Ascending aorta (tissue), 2 donors: Measurements from ENCODE around the gene TSC22D3. TPM values are rescaled to one million over a fixed set of nuclear protein-coding genes. Genes with fewer than 3 reads are reported as not detected.

ENCODE experiments used
- DNase-seq, 2 donors: peaks; one replicate each; pipeline ENCODE4 v3.0.0-alpha.2; 2019; ENCODE audit warnings: low spot score in 2 of 2
- H3K27ac ChIP-seq, 2 donors: fragments of 200-600 bp; sonication (generic); one replicate each; pipeline ENCODE4 v1.5.1; 2016 to 2017; ENCODE audit warnings: mild to moderate bottlenecking in 1 of 2
- H3K27me3 ChIP-seq: fragments of 200-600 bp; sonication (generic); one replicate; pipeline ENCODE4 v1.5.1; 2017
- H3K36me3 ChIP-seq, 2 donors: fragments of 200-600 bp; sonication (generic); one replicate each; pipeline ENCODE4 v1.5.1; 2016
- H3K4me1 ChIP-seq, 2 donors: fragments of 200-600 bp; sonication (generic); one replicate each; pipeline ENCODE4 v1.5.1; 2016 to 2017; ENCODE audit warnings: mild to moderate bottlenecking in 1 of 2
- H3K4me3 ChIP-seq, 2 donors: fragments of 200-600 bp; sonication (generic); one replicate each; pipeline ENCODE4 v1.5.1; 2016 to 2017; ENCODE audit warnings: mild to moderate bottlenecking in 1 of 2
- H3K9me3 ChIP-seq, 2 donors: fragments of 200-600 bp; sonication (generic); one replicate each; pipeline ENCODE4 v1.5.1; 2016
- CTCF ChIP-seq, 3 experiments: fragments of 200-600 bp in 2 of 3; fragments of 450-650 bp in 1 of 3; sonication (generic) in 2 of 3; IDR thresholded peaks; one replicate each; pipeline ENCODE4 v1.5.1; 2016 to 2019; ENCODE audit warnings: antibody characterized with exemption in 3 of 3, mild to moderate bottlenecking in 1 of 3, moderate library complexity in 1 of 3
- intact Hi-C: fragments of 100-400 bp; cut with DNase I; formaldehyde crosslinking; loops from one replicate; pipeline ENCODE4 v1.15.1; 2023
- total RNA-seq: library from RNA; depleted of rRNA; stranded (reverse); fragments of >200 nt; gene quantifications from one replicate; pipeline ENCODE4 v1.1.0, GENCODE V29; 2016

The TSC22D3 gene
- total RNA-seq, 1 donor from 2014 or later, result 630 TPM

DNA sequence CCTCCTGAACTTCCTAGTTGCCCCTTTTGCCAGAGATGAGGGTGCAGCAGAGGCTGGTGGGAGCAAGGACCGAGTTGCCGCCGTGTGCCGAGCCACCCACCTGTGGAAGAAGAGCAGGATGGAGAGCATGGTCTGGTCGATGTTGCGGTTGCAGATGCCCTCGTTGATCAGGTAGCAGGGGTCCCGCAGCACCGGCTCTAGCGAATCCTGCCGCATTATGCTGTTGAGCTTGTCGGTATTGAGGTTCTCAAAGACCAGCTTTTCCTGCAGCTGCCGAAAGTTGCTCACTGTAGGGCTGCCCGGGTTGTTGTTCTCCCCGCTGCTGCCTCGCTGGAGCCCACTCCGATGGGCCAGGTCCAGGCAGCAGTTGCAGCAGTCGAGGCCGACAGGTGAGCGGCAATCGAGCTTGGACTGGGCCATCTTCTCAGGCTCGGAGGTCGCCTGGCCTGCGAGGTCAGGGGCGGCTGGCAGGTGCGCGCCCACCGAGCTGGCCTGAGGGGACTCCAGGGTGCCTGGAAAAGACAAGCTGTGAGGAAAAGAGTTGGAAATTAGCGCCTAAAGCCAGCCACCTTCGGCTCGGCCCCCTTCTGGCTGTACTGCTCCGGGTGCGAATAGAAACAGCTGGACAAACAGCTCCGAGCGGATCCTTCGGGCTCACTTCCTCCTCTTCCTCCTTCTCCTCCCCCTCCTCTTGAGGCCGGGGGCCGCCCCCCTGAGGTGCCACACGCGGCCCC lies 420 bp downstream of the TSC22D3 start:
- DNase-seq, result no peak
- H3K4me3 ChIP-seq, result peak overlapping the region; percentile 44 to 81
- H3K4me1 ChIP-seq, result no peaks in the 10 kb centered on the region
- no peaks in the 10 kb centered on the region for H3K9me3 ChIP-seq
- H3K36me3 ChIP-seq, result no peaks in the 10 kb centered on the region
- intact Hi-C loops, result loop anchor here (1.0 to 5.0 kb wide), 2 partner anchors 52 to 147 kb away; partner anchors contain the start of genes MID2 and PRPS1
- H3K27ac ChIP-seq, result peak overlapping the region; percentile 82 to 88
- H3K27me3 ChIP-seq, result no peaks in the 10 kb centered on the region
- TF ChIP-seq CTCF (IDR thresholded peaks at IDR 0.05), result no peak

DNA sequence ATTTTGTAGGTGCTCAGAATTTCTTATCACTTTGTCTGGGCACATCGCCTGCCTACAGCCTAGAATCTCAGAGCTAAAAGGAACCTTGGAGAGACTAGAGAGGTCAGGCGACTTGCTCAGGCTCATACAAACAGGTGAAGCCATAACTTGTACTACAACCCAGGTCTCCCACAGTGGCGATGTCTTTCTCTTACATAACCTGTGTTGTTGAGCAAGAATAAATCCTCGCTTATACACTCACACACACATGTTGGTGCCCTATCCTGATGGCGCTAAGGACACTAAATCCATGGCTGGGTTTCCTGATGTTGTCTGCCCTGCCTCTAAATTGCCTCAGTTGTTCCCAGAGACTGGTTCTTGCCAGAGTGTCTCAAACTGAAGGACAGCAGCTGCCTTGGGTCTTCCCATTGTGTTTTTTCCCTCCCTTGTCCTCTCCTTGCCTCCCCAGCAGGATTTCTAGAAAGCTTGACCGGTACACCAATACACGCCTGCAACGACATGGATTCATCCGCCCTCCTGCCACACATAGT lies 1.6 kb downstream of the TSC22D3 start:
- intact Hi-C loops, result no loop called here
- Histone ChIP-seq H3K4me1 (no peaks in the 10 kb centered on the region), H3K27me3 (no peaks in the 10 kb centered on the region), H3K4me3 (peak overlapping the region; percentile 44 to 81), H3K36me3 (no peaks in the 10 kb centered on the region), H3K9me3 (no peaks in the 10 kb centered on the region), H3K27ac (no peak overlapping the region)
- DNase-seq, result no peak
- no peak for TF ChIP-seq CTCF (IDR thresholded peaks at IDR 0.05)

DNA sequence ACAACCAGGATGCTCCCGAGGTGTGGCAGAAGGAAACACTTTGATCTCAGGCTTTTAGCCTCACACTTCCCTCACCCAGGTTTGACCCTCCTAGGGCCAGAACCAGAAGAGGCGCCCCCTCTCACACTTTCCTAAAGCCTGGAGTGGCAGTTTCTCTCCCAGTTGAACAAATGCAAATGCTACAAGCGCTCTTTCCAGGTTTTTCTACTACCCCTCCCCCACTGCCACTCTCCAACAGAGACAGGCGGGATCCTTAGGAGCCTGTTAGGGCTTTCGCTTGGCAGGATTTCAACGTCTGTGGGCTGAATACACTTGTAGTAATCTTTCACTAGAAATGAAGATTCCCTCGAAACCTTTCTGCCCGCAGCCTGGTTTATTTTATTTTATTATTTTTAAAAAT lies 2.4 kb downstream of the TSC22D3 start:
- no peak for DNase-seq
- no peak overlapping the region for H3K27ac ChIP-seq
- H3K36me3 ChIP-seq, result no peaks in the 10 kb centered on the region
- TF ChIP-seq CTCF (IDR thresholded peaks at IDR 0.05), result no peak
- H3K4me3 ChIP-seq, result peak overlapping the region; percentile 44 to 81
- intact Hi-C loops, result no loop called here
- no peaks in the 10 kb centered on the region for H3K9me3 ChIP-seq
- no peaks in the 10 kb centered on the region for H3K27me3 ChIP-seq
- no peaks in the 10 kb centered on the region for H3K4me1 ChIP-seq

GRCh38 chrX:107769581-107770317 lies 5.8 kb downstream of the TSC22D3 start:
- DNase-seq, result no peak
- H3K27me3 ChIP-seq, result no peaks in the 10 kb centered on the region
- TF ChIP-seq CTCF (IDR thresholded peaks at IDR 0.05), result no peak
- H3K9me3 ChIP-seq, result no peaks in the 10 kb centered on the region
- intact Hi-C loops, result no loop called here
- H3K36me3 ChIP-seq, result no peaks in the 10 kb centered on the region
- no peak overlapping the region for H3K4me3 ChIP-seq
- H3K4me1 ChIP-seq, result no peaks in the 10 kb centered on the region
- H3K27ac ChIP-seq, result no peak overlapping the region

GRCh38 chrX:107768051-107768450 lies 7.5 kb downstream of the TSC22D3 start:
- H3K9me3 ChIP-seq, result no peaks in the 10 kb centered on the region
- intact Hi-C loops, result no loop called here
- H3K27me3 ChIP-seq, result no peaks in the 10 kb centered on the region
- H3K36me3 ChIP-seq, result no peaks in the 10 kb centered on the region
- TF ChIP-seq CTCF (IDR thresholded peaks at IDR 0.05), result no peak
- H3K27ac ChIP-seq, result no peak overlapping the region
- H3K4me1 ChIP-seq, result no peaks in the 10 kb centered on the region
- no peak overlapping the region for H3K4me3 ChIP-seq
- DNase-seq, result no peak
